Nephron progenitor cell (in vitro differentiated cells): ENCODE measurements around the gene XRCC5.

Experiments
- DNase-seq: peaks from one replicate; pipeline ENCODE4 v3.0.0; 2021
- H3K27ac Mint-ChIP-seq: 2 replicates; pipeline ENCODE4 v1.8.0; 2021; ENCODE audit warnings: mild to moderate bottlenecking, moderate library complexity, mixed read lengths
- H3K27me3 Mint-ChIP-seq: 2 replicates; pipeline ENCODE4 v1.8.0; 2021; ENCODE audit warnings: mild to moderate bottlenecking, low read depth, mixed read lengths; ENCODE audit not compliant: poor library complexity
- H3K36me3 Mint-ChIP-seq: 2 replicates; pipeline ENCODE4 v1.8.0; 2021; ENCODE audit warnings: low read depth, mixed read lengths
- H3K4me1 Mint-ChIP-seq: 2 replicates; pipeline ENCODE4 v1.8.0; 2021; ENCODE audit warnings: mixed read lengths
- H3K4me3 Mint-ChIP-seq: 2 replicates; pipeline ENCODE4 v1.8.0; 2021; ENCODE audit warnings: mild to moderate bottlenecking, moderate library complexity, mixed read lengths
- H3K9me3 Mint-ChIP-seq: 2 replicates; pipeline ENCODE4 v1.8.0; 2021; ENCODE audit warnings: mild to moderate bottlenecking, moderate library complexity, mixed read lengths
- TF ChIP-seq, protein P1 (sequence below): fragments of 200-600 bp; sonication (generic); IDR thresholded peaks from 2 replicates; pipeline ENCODE4 v1.5.0; 2021; ENCODE audit warnings: antibody characterized with exemption

XRCC5 gene

DNA sequence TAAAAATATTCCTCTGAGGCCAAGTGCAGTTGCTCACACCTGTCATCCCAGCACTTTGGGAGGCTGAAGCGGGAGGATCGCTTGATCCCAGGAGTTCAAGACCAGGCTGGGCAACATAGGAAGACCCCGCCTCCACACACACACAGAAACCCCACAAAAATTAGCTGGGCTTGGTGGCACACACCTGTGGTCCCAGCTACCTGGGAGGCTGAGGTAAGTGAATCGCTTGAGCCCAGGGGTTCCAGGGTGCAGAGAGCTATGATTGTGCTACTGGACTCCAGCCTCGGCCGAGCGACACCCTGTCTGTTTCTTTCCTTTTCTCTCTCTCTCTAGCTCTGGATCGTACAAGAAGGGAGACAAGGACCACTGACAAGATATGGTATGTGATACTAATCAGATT is 1.8 kb upstream of the XRCC5 start:
- peak overlapping the region; percentile 95 for H3K27ac Mint-ChIP-seq
- DNase-seq, result no peak
- peaks cover 3% of the 10 kb centered on the region for H3K27me3 Mint-ChIP-seq
- H3K4me1 Mint-ChIP-seq, result peaks cover 66% of the 10 kb centered on the region
- TF ChIP-seq, protein P1, sequence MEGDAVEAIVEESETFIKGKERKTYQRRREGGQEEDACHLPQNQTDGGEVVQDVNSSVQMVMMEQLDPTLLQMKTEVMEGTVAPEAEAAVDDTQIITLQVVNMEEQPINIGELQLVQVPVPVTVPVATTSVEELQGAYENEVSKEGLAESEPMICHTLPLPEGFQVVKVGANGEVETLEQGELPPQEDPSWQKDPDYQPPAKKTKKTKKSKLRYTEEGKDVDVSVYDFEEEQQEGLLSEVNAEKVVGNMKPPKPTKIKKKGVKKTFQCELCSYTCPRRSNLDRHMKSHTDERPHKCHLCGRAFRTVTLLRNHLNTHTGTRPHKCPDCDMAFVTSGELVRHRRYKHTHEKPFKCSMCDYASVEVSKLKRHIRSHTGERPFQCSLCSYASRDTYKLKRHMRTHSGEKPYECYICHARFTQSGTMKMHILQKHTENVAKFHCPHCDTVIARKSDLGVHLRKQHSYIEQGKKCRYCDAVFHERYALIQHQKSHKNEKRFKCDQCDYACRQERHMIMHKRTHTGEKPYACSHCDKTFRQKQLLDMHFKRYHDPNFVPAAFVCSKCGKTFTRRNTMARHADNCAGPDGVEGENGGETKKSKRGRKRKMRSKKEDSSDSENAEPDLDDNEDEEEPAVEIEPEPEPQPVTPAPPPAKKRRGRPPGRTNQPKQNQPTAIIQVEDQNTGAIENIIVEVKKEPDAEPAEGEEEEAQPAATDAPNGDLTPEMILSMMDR, result no peak
- no peaks in the 10 kb centered on the region for H3K9me3 Mint-ChIP-seq
- peak overlapping the region; percentile 100 for H3K4me3 Mint-ChIP-seq
- peaks cover 20% of the 10 kb centered on the region for H3K36me3 Mint-ChIP-seq

- Mint-ChIP-seq H3K9me3 (no peaks in the 10 kb centered on the region), H3K27me3 (peaks cover 3% of the 10 kb centered on the region), H3K4me3 (peak overlapping the region; percentile 100), H3K4me1 (peaks cover 70% of the 10 kb centered on the region), H3K36me3 (peaks cover 21% of the 10 kb centered on the region), H3K27ac (peak overlapping the region; percentile 95)
- TF ChIP-seq, protein P1, result no peak
- peak; percentile 62 for DNase-seq
Observed at GRCh38 chr2:216107760-216108159, 1.4 kb upstream of the XRCC5 start.

GRCh38 chr2:216108310-216108966 is 710 bp upstream of the XRCC5 start:
- Mint-ChIP-seq H3K4me1 (peaks cover 77% of the 10 kb centered on the region), H3K9me3 (no peaks in the 10 kb centered on the region), H3K27me3 (peaks cover 3% of the 10 kb centered on the region), H3K4me3 (peak overlapping the region; percentile 100), H3K36me3 (peaks cover 25% of the 10 kb centered on the region), H3K27ac (peak overlapping the region; percentile 100)
- TF ChIP-seq, protein P1, result no peak
- peak; percentile 8 for DNase-seq

DNA sequence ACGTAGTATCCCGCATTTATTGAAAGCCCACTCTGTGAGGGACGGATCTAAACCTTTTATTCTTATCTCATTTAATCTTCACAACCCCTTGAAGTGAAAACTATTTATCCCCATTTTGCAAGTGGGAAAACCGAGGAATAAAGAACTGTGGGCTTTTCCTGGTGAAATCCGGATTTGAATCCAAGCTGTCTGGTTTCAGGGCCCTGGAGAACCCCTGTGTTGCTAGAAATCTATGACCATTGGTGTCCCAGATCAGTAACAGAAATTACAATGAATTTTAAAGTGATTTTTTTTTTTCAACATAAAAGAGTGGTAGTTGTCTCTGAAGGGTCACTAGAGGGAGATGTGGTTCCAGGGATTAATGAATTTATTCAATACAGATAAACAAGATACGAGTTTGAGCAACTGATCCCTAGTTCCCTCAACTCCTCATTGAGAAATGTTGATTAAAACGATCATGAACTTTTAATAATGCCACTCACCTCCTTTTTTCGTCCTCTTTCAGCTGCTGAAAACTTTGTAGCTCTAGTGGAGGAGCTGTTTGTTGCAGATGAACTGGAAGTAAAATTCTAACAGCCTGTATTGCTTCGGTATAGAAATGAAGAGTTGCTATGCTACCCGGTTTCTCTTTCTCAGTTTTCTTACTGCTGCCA is 940 bp downstream of the XRCC5 start:
- TF ChIP-seq, protein P1, result peak; percentile 36
- Mint-ChIP-seq H3K4me3 (peak overlapping the region; percentile 100), H3K27me3 (peaks cover under 1% of the 10 kb centered on the region), H3K4me1 (peaks cover 85% of the 10 kb centered on the region), H3K27ac (peak overlapping the region; percentile 100), H3K36me3 (peaks cover 35% of the 10 kb centered on the region), H3K9me3 (no peaks in the 10 kb centered on the region)
- no peak for DNase-seq

GRCh38 chr2:216110620-216111019 is 1.5 kb downstream of the XRCC5 start:
- Mint-ChIP-seq H3K4me1 (peaks cover 85% of the 10 kb centered on the region), H3K36me3 (peaks cover 38% of the 10 kb centered on the region), H3K4me3 (peak overlapping the region; percentile 100), H3K9me3 (no peaks in the 10 kb centered on the region), H3K27ac (peak overlapping the region; percentile 93), H3K27me3 (no peaks in the 10 kb centered on the region)
- TF ChIP-seq, protein P1, result no peak
- no peak for DNase-seq

GRCh38 chr2:216111122-216111521 is 2.0 kb downstream of the XRCC5 start:
- peaks cover 86% of the 10 kb centered on the region for H3K4me1 Mint-ChIP-seq
- no peaks in the 10 kb centered on the region for H3K27me3 Mint-ChIP-seq
- no peaks in the 10 kb centered on the region for H3K9me3 Mint-ChIP-seq
- H3K36me3 Mint-ChIP-seq, result peaks cover 41% of the 10 kb centered on the region
- no peak for DNase-seq
- H3K4me3 Mint-ChIP-seq, result peak overlapping the region; percentile 100
- peak overlapping the region; percentile 93 for H3K27ac Mint-ChIP-seq
- TF ChIP-seq, protein P1, result no peak
